Measurements from ENCODE around the gene SEC23IP. TPM values are rescaled to one million over a fixed set of nuclear protein-coding genes. Genes with fewer than 3 reads are reported as not detected.
"Not testable (repeated sequence)": the region's sequence is repeated elsewhere in the genome, so short reads cannot be mapped to it uniquely, and the experiment has no call there.

SEC23IP gene
- 37.5 TPM for polyA plus RNA-seq (ENCODE audit: insufficient read length)

DNA sequence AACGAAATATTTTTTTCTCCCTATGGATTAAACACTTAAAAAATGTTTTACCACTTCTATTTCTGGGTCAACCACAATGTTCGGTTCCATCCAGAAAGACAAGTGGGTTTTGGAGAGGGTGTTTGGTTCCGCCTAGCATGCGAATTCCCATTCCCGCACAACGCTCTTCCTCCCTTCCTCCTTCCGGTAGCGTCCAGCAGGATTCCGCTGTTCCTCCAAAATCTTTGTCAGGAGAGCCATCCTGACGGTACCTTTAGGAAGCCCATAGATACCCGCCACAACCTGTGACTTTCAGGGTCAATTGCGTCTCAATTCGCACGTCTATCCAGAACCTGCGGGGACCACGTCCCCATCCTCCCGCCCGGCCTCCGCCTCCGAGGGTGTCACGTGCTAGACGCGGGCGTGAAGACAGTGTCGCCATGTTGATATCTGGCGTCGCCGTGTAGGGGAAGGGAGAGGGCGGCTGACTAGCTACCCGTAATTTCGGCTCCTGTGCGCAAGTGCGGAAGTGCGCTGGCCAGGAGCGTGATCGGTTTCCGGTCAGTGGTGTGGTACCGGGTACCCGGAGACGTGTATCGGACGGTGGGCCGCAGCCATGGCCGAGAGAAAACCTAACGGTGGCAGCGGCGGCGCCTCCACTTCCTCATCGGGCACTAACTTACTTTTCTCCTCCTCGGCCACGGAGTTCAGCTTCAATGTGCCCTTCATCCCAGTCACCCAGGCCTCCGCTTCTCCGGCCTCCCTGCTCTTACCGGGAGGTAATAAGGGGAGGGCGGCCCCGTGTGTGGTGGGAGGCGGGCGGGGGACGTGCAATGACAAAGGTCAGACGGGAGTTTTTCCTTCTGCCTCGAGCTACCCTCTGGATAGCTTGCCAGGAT lies at the start of gene SEC23IP:
Gene SEC23IP (plus strand): TSS at position 543 of the 878 bp plus-strand sequence. CDS start 53 bp downstream, at position 596.
- peak; percentile 91 for DNase-seq (ENCODE audit: low read depth)

GRCh38 chr10:119845656-119846055 lies 46.9 kb upstream of the SEC23IP start:
- DNase-seq (ENCODE audit: low read depth): no peak

GRCh38 chr10:119849031-119849789 lies 43.3 kb upstream of the SEC23IP start:
- no peak for DNase-seq (ENCODE audit: low read depth)

GRCh38 chr10:119849944-119850343 lies 42.6 kb upstream of the SEC23IP start:
- DNase-seq (ENCODE audit: low read depth): no peak

DNA sequence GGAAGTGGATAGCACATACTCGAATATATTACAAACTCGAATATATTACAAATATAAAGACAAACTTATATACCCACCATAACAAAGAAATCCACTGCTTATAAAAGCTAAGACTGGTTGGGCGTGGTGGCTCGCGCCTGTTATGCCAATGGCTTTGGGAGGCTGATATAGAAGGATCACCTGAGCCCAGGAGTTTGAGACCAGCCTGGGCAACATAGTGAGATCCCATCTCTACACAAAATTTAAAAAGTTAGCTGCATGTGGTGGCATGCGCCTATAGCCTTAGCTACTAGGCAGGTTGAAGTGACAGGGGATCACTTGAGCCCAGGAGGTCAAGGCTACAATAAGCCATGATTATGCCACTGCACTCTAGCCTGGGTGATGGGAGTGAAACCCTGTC lies 40.3 kb upstream of the SEC23IP start:
- no peak for DNase-seq (ENCODE audit: low read depth)

DNA sequence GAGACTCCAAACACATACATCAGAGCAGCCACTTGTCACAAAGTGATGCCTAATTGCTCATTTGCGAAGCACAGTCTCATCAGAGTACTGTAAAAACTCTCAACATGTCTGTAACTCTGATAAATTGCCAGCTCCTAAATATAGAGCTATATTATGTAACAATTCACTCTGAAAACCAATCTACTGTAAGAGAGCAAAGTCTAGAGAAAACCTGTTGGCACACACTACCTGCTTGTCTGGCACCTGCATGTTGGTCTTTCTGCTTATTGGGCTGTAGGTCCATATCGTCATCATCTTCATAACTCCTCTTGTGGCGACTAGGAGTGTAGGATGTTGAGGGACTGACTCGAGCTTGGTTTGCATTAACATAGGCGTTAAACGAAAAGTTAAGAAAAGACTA lies 39.7 kb upstream of the SEC23IP start:
- no peak for DNase-seq (ENCODE audit: low read depth)

DNA sequence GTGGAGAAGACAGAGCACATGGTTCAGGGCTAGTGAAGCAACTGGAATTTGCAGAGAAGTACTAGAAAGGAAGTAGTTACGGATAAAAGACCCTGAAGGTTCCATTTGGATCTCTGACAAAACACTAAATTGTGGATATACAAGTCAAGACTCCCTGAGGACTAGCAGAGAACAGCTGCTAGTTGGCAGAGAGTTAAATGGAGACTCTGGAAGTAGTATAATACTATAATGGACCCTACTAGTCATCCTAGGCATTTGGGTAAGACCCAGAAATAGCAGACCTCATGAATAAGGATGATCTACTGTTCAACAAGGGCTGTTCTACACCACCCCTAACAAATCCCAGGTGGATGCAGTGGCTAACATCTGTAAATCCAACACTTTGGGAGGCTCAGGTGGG lies 39.0 kb upstream of the SEC23IP start:
- no peak for DNase-seq (ENCODE audit: low read depth)

DNA sequence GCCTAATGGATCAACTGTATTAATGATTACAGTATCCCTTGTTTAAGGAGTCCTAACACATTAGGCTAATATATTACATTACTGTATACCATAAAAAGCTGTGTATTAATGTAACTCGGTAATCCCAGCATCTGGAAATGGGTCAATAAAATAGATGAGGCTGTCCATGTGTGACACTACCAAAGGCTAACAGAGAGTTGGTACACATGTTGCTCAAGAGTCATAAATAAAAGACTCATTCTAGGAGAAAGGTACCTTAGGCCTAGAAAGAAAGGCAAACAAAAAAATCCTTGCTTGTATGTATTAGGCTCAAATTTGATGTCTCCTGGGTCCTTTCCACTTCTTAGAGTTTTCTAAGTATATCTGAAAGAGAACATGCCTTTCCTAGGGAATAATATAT lies 34.5 kb upstream of the SEC23IP start:
- no peak for DNase-seq (ENCODE audit: low read depth)

DNA sequence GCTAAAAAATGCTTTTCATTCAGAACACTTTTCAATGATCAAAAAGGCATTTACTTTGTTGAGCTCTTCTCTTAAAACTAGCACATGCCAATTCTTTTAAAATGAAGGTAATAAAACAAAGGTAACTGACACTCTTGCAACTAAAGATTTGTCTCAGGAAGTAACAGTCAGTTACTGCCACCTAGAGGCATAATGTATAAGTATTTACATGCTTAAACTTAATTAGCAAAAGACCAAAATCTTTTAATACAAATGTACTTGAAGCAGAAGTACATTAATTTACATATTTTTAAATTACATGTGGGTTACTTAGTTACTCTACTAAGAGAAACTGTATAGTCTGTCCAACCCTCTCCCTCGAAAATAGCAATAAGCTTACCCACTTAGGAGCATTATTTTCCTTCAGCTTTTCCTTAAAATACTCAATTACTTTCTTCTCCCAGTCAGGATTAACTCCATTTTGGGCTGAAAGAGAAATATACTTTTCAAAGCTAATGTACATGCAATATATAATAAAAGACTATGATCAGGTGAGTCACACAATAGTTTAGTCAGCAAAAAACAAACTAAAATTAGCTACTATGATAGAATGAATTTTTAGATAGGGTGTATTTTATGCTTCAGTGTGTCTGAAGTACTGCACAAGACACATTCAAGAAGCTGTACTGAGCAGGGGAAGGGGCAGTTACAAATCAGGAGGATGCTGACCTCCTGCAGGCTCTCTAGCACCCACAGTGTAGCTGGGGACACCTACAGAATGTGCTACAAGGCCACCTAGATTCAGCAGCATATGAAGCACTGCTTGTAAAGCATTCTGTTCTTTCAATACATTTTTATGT lies 32.9 kb upstream of the SEC23IP start:
- DNase-seq (ENCODE audit: low read depth): no peak

DNA sequence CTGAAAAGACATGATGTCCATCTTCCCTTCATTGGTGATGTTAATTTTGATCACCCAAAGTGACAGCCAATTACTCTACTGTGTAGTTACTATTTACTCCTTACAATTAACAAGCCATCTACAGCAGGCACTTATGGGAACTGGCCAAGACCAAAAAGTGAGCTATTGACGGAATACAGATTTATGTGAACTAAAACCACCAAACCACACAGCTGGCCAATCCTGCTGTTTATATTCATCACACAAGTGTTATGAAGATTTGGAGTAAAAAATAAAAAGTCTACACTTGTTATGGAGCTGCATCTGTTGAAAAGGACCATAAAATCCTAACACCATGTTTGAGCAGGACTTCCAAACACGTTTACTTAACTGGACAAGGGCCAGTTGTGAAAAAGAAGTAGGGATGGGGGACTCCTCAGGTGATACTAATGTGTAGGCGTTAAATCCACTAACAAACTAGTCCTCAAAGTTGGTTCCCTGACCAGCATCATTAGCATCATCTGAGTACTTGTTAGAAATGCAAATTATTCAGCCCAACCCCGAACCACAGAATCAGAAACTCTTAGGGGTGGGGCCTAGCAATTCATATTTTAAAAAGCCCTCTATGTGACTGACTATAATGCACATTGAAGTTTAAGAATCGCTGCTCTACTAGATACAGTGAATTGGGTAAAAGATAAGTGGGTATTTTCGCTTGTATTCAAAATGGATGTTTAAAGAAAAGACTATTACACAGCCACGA lies 31.5 kb upstream of the SEC23IP start:
- DNase-seq (ENCODE audit: low read depth): no peak

DNA sequence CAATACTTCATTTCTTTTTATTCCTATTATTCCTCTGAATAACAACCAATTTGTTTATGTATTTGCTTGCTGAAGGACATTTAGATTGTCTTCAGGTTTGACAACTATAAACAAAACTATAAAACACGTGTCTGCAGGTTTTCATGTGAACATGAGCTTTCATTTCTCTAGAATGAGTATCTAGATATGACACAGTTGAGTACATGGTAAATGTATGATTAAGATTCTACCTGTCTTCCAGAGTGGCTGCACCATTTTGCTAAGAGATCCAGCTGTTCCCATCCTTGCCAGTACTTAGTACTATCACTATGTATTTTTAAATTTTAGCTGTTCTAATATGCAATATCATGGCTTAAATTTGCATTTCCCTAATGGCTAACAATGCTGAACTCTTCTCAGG lies 30.0 kb upstream of the SEC23IP start:
- no peak for DNase-seq (ENCODE audit: low read depth)

GRCh38 chr10:119863951-119864565 lies 28.5 kb upstream of the SEC23IP start:
- no peak for DNase-seq (ENCODE audit: low read depth)

DNA sequence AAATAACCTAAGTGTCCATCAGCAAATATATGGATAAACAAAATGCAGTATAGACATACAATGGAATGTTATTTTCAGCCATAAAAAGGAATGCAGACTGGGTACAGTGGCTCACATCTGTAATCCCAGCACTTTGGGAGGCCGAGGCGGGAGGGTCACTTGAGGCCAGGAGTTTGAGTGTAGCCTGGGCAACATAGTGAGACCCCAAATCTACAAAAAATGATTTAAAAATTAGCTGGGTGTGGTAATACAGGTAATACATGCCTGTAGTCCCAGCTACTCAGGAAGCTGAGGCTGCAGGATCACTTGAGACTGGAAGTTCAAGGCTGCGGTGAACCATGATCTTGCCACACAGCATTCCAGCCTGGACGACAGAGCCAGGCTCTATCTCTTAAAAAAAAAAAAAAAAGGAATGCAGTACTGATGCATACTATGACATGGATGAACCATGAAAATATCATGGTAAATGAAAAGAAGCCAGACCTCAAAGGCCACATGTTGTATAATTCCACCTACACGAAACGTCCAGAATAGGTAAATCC lies 26.8 kb upstream of the SEC23IP start:
- no peak for DNase-seq (ENCODE audit: low read depth)

DNA sequence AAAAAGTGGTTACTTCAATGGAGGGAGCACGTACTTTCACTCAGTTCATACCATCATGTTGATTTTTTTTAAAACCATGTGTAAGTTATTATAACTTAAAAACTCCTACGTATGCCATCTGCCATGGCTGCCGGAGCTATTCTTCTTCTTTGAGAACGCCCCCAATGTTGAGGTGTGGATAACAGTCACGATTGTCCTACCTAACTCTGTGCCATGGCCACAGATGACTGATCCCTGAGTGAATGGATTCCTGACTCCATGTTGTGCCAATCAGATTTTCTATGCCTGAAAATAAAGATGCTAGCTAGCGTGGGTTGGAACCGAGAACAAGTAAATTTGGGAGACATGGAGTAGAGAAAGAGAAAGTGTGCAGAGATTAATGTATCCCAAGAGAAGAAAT lies 25.2 kb upstream of the SEC23IP start:
- no peak for DNase-seq (ENCODE audit: low read depth)

GRCh38 chr10:119869398-119869797 lies 23.1 kb upstream of the SEC23IP start:
- DNase-seq (ENCODE audit: low read depth): not testable (repeated sequence)

DNA sequence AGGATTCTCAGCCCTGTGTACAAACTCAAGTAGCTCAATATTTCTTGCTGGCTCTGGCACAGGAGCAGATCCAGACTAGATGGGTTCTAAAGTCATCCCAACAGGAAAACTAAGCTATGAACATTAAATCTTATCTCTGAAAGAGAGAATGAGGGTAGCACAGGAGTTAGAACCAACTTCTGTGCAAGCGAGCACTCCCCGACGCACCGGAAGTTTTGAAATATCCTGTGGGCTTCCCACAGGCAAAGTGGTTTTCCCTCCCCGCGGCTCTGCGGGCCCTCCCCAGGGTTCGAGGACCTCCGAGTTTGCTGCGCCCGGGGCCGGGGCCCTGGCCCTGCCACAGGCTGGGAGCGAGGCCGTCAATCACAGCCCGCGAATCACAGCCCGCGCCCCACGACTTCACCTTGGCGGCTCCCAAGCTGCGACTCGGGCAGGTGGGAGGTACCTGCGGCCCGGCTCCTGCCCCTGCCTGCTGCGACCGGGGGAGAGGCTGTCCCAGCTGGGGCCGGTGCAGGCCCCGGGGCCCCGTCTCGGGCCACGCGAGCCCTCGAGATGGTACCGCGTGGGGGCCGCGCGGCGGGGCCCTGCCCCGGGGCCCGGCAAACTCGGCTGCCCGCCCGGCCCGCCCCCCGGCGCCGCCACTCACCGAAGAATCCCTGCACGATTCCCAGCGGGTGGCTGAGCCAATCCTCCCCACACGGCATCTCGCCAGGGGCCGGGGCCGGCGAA lies 20.5 kb upstream of the SEC23IP start:
- no peak for DNase-seq (ENCODE audit: low read depth)

DNA sequence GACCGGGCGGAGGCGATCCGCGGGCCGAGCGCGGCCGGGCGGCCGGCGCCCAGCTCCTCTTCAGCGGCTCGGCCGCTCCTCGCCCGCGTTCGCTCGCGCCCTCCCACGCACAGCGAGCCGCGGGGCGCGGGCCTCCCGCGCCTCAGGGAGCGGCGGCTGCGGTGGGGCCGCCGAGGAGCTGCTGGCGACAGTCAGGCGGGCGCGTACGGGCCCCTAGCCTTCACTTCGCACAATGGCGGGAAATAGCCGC lies 20.0 kb upstream of the SEC23IP start, which contains the start of gene MCMBP:
Gene MCMBP (minus strand): TSS at position 234 of the 250 bp plus-strand sequence. CDS start 259 bp downstream, outside the sequence.
- no peak for DNase-seq (ENCODE audit: low read depth)

GRCh38 chr10:119872860-119873681 lies 19.5 kb upstream of the SEC23IP start:
- DNase-seq (ENCODE audit: low read depth): peak; percentile 86

GRCh38 chr10:119878524-119878923 lies 14.0 kb upstream of the SEC23IP start:
- DNase-seq (ENCODE audit: low read depth): no peak

Measured in forelimb muscle (tissue), 1 donor.